Embryonic facial prominence (tissue), 1 donor: Measurements from ENCODE around the gene HLA-A.
"Not testable (repeated sequence)": the region's sequence is repeated elsewhere in the genome, so short reads cannot be mapped to it uniquely, and the experiment has no call there.

Experiments
- DNase-seq: peaks from one replicate; pipeline ENCODE4 v3.0.0-alpha.2; 2016; ENCODE audit errors: extremely low spot score

The HLA-A gene

DNA sequence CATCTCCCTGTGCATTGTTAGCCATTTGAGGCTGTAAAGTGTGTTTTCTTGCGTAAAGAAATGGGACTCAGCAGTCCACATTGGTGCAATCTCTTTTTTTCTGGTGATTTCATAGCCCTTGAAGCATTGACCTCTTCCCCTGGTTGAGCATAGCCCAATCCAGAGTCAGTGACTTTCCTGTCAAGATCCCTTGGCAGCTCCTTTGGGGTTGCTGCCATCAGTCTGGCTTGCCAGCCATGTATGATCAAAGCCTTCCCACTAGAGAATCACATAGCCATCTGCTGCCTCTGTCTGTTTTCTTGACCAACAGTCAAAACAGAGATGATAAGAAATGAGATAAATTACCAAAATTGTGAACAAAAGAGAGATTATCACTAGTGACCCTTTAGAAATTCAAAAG, 19.6 kb downstream of the HLA-A start:
- DNase-seq: no peak

DNA sequence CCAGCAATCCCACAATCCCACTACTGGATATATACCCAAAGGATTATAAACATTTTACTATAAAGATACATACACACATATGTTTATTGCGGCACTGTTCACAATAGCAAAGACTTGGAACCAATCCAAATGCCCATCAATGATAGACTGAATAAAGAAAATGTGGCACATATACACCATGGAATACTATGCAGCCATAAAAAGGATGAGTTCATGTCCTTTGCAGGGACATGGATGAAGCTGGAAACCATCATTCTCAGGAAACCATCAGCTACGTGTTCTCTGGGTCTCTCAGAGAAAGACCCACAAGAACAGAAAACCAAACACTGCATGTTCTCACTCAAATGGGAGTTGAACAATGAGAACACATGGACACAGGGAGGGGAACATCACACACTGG, 21.4 kb downstream of the HLA-A start:
- DNase-seq: not testable (repeated sequence)

DNA sequence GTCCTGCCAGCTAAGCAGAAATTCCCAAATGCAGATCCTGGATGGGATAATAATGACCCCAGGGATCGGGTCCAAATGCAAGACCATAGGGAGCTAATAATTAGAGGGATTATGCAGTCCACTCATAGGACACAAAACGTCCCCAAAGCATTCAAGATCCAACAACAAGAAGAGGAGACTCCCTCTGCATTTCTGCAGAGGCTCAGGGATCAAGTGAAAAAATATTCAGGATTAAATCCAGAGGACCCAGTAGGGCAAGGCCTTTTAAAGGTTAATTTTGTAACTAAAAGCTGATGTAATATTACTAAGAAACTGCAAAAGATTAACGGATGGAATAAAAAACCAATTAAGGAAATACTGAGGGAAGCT, 22.2 kb downstream of the HLA-A start:
- DNase-seq: no peak

DNA sequence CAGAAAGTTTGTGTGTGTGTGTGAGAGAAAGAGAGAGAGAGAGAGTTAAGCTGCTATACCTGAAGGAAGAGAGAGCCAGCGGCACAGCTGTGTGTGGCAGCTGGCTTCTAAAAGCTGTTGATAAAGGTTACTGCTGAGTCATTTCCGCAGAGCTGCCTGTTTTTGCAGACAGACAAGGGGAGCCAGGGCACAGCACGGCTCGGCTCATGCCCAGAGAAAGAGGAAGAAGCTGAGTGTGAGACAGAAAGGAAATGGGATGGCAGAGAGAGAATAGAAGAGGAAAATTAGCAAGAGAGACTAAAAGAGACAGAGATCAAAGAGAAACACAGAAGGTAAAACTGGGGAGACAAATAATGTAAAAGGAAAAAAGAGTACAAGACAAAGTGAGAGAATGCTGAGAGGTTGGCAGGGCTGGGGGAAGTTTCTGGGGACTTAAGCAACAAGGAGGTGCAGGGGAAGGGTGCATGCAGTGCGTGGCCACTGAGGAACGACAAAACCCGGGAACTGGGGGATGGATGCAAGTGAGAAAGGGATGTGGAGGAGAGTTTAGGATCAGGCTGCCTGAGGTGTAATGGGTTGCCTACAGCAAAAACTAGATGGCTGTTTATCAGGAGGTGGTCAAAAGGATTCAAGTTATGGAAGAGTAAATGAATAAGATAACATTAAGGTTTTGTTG, 22.7 kb downstream of the HLA-A start:
- DNase-seq: peak; percentile 27

DNA sequence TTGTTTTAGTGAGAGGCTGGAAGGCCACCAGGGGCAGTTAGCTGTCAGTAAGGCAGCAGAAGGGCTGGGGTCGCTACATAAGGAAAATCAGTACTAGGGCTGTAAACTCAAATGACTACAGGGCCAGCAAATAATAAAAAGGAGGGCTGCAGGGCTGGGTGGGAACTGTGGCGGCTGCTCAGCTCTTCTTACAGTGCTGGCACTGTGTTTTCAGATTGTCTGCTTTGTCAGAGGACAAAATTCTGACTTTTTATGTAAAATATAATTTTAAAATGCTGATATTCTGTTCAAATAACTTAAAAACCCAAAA, 23.2 kb downstream of the HLA-A start:
- DNase-seq: no peak

DNA sequence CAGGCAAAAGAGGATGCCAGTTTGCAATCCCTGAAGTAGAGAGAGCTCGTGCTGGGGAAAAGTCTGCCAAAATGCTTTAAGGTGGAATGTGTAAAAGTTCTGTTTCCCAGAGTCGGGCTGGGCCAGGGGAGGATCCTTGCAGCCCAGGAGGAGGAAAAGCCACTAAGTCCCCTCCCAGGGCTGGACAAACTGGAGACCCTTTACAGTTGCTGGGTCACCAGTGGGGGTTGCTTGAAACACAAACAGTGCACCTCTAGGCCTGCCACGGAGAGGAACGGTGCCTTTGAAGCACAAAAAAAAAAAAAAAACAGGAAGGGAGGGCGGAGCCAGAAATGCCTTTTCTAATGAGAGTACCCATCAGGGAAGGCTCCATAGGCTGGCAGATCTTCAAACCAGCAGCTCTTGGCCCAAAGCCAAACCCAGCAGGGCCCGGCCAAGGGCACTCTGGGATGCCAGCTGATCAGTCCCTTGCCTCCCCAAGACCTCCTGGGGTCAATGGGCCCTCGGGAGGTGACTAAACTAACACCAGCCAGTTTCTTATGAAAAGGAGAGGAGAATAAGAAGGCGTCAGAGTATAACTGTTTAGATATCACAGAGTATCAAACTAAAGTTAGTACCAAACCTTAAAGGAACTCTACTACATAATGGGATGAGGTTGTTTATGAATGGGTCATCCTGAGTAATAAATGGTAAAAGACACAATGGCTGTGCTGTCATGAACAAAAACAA, 23.7 kb downstream of the HLA-A start:
- no peak for DNase-seq

DNA sequence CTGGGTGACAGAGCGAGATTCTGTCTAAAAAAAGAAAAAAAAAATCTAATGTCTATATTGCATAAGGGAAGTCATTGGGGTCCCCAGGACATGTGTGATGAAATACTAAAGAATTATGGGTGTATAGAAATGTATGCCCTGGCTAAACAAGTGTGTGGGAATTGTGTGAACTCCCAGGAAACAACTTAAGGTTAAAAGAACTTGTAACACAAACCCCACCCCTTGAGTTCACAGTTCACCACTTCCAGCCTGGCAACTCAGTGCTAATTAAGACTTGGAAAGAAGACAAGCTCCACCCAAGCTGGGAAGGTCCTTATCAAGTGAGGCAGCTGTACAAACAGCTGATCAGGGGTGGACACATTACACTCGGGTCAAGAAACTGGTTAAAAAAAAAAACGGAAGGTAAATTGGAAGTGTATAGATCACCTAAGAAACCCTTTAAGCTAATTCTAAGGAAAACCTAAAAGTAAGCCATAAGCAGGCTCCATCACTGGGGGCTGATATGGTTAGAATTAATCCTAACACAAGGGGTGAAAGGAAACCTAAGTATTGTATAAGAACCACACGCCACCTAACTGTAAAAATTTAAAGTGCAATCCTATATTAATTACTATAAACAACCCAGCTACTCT, 25.2 kb downstream of the HLA-A start:
- DNase-seq: no peak

DNA sequence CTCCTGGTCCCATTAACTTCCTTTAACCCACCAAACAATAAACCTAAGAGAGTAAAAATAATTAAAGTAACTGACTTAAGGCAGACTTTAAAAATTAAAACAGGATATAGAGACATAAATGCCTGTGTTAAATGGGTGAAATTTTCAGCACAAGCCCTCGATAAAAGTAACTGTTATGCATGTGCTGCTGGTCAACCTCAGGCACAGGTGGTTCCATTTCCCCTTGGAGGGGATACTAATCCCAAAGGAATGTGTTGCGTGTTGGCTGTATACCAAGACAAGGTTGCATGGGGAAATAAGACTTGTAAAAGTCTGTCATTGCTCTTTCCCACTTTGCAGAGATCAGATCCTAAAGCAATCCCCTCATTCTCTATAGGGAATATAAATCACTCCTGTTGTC, 25.8 kb downstream of the HLA-A start:
- DNase-seq: no peak

GRCh38 chr6:29968905-29969304, 26.6 kb downstream of the HLA-A start:
- DNase-seq: no peak

- DNase-seq: no peak
Measured at GRCh38 chr6:29970711-29971110, 28.4 kb downstream of the HLA-A start.

- no peak for DNase-seq
Measured at GRCh38 chr6:29974901-29975560, 32.7 kb downstream of the HLA-A start.

DNA sequence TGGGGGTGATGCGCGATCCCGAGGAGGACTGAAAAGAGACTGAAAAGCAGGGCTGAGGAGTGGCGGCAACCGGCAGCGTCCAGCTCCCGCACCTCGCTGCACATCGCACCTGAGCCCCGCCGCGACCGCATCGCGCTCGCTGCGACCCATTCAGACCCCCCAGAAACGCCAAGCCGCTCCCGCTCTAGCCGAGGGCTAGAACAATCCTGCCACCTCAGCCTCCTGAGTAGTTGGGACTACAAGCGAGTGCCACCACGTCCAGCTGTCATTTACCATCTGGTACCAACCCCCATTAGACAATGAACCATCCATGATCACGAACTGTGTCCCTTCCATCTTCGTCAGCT, 33.2 kb downstream of the HLA-A start:
- no peak for DNase-seq

DNA sequence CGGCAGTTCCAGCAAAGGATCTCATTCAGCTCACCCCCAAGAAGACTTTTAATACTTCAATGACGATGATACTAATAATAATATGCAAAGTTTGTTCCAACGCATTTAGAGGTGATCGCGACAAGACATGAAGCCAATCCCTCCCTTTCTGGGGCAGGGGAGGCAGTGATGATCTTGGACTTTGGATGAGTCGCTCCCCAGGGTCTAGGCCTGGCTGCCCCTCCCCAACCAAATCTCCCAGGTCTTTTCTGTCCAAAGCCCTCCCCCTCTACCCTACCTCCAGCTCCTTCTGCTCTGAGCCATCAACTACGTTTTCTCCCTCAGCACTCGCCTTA, 33.9 kb downstream of the HLA-A start:
- no peak for DNase-seq

DNA sequence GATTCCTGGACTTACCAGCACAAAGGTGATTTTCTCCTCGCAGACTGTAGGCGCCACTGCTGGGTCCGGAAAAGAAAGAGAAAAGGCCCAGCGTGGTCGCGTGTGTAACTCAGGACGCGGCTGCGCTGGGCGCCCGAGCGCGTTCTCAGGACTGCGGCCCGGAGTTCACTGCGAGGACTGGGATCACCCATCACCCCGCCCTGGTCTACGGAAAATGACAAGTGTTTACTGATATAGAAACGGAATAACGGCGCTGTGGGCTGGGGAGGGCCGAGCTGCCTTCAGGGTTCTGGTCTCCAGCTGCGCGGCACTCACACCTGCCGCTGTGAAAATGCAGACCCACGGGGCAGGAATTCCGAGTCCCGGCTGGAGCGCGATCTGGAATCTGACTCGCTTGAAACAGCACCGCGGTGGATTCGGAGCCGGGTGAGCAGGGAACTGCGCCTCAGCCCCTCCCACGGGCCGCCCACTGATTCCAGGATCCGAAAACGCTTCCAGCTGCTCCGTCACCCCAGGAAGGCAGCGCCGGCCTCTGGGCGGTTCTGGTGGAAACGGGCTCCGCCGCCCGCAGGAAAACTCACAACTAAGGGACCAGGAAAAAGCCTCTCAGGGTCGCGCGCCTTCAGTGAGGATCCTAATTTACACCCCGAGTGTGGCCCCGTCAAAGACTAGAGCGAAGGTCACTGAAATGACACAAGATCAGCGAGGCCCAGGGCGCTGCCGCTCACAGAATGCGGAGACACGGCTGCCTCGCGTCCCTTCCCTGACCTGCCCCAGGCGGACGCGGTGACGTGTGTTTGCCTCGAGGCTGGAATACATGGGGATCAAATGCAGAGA, 34.5 kb downstream of the HLA-A start:
- peak; percentile 51 for DNase-seq

- DNase-seq: no peak
Measured at GRCh38 chr6:29977425-29977727, 35.0 kb downstream of the HLA-A start.

- not testable (repeated sequence) for DNase-seq
Measured at GRCh38 chr6:29980013-29980412, 37.7 kb downstream of the HLA-A start.

DNA sequence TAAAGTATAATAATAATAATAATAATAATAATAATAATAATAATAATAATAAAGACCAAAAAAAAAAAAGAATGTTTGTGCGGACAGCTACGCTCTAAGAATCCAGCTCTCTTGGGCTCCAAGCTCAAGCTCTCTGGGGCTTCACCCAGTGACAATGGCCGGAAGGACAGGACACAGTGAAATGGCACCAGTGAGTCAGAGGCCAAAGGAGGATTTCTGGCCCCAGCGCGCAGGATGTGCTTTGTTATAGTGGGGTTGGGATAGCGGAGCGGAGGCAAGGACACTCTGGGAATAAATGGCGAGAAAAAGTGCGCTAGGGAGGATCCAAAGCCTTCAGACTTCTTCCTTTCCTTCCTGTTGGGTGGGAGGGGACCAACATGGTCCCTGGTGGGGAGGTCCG, 38.2 kb downstream of the HLA-A start:
- DNase-seq: no peak

GRCh38 chr6:29981211-29981812, 39.0 kb downstream of the HLA-A start:
- DNase-seq: no peak

DNA sequence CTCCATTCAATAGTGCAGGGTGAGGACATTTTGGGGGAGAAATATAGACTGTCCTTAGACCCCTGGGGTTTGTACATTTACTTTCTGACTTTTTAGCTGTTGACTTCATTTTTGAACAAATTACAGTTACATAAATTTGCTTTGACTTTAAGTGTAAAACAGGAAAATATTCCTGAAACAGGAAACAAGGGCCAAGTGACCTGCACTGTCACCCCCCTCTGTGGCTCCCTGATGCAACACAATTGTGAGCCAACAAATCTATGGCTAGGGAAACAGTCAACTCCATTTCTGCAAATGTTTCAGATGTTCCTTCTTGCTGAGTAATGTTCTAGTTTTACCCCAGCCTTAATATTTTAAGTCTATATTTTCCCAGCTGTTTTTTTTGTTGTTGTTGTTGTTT, 39.8 kb downstream of the HLA-A start:
- no peak for DNase-seq

- no peak for DNase-seq
Measured at GRCh38 chr6:29984232-29984631, 41.9 kb downstream of the HLA-A start.

DNA sequence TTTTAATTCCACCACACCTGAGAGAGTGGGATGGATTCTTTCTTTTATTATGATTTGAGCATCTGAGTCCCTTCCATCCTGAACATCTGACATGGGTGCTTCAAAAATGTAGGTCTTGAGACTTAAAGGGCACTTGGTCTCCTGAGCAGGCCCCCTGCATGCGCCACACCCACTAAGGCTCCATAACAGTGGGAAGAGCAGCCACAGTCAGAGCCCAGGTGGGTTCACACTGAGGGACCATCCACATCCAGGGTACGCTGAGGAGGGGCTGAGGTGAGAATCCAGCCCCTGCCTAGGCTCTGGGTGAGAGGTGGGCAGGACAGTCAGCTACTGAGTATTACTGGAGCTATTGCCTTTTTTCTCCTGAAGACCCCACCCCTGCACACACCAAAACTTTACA, 42.7 kb downstream of the HLA-A start:
- DNase-seq: no peak

DNA sequence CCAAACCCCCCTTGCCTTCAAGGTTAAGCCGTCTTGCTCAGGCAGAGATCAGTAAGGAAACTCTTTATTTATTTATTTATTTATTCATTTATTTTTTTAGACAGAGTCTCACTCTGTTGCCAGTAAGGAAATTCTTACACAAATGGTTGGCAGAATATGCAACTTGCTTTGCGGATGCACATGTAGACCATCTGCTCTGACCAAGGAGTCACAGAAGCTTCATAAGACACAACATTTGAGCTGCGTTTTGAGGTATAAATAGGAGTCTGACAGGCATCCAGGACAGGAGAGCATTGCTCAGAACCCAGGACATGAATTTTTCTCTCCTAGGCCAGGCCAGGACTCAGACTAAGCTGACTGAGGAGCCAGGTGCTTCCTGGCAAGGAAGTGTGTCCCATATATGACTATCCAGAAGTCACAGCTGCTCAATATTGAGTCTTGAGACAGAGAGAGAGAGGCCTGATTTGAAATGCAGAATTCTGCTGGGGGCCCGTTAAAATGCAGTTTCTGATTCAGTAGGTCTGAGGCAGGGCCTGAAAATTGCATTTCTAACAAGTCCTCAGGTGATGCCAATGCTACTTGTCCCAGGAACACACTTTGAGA, 43.9 kb downstream of the HLA-A start:
- DNase-seq: no peak
